A549 (cell line): ENCODE data around the gene GPR183.

Source experiments
- CHD2 ChIP-seq: fragments of 150-350 bp; IDR thresholded peaks from 2 replicates; pipeline ENCODE4 v1.6.1; 2014; ENCODE audit warnings: low read length; ENCODE audit not compliant: partially characterized antibody
- EP300 ChIP-seq, 2 experiments: fragments of >200 bp; sonication (Bioruptor Twin); formaldehyde crosslinking; IDR thresholded peaks; 2 replicates in 1 of 2; 3 replicates in 1 of 2; pipeline ENCODE4 v1.6.1; 2016 to 2017
- HOXB5 ChIP-seq: fragments of 250-450 bp; sonication (Bioruptor Pico); IDR thresholded peaks from 2 replicates; pipeline ENCODE4 v1.5.0; 2020; ENCODE audit warnings: mild to moderate bottlenecking, moderate library complexity
- JUN ChIP-seq, 2 experiments: fragments of >200 bp; sonication (Bioruptor Twin); formaldehyde crosslinking; IDR thresholded peaks; 2 replicates in 1 of 2; 3 replicates in 1 of 2; pipeline ENCODE4 v1.6.1; 2016 to 2017
- MAZ ChIP-seq: fragments of 150-350 bp; IDR thresholded peaks from 2 replicates; pipeline ENCODE4 v1.6.1; 2014; ENCODE audit warnings: antibody characterized with exemption, low read depth, low read length, borderline replicate concordance
- POLR2A ChIP-seq: IDR thresholded peaks from 2 replicates; pipeline ENCODE4 v1.6.1; 2012; ENCODE audit warnings: mild to moderate bottlenecking, low read length
- REST ChIP-seq: fragments of 200-600 bp; sonication (generic); IDR thresholded peaks from 2 replicates; pipeline ENCODE4 v1.6.1; 2016; ENCODE audit warnings: antibody characterized with exemption, mild to moderate bottlenecking, moderate library complexity
- USF2 ChIP-seq: fragments of 450-650 bp; IDR thresholded peaks from 2 replicates; pipeline ENCODE4 v1.6.1; 2014; ENCODE audit warnings: antibody characterized with exemption
- TF ChIP-seq, protein P1 (sequence below): fragments of >200 bp; sonication (Bioruptor Twin); formaldehyde crosslinking; IDR thresholded peaks from 3 replicates; pipeline ENCODE4 v1.5.1; 2016
- TF ChIP-seq, protein P2 (sequence below): IDR thresholded peaks from 2 replicates; pipeline ENCODE4 v1.6.1; 2012

DNA sequence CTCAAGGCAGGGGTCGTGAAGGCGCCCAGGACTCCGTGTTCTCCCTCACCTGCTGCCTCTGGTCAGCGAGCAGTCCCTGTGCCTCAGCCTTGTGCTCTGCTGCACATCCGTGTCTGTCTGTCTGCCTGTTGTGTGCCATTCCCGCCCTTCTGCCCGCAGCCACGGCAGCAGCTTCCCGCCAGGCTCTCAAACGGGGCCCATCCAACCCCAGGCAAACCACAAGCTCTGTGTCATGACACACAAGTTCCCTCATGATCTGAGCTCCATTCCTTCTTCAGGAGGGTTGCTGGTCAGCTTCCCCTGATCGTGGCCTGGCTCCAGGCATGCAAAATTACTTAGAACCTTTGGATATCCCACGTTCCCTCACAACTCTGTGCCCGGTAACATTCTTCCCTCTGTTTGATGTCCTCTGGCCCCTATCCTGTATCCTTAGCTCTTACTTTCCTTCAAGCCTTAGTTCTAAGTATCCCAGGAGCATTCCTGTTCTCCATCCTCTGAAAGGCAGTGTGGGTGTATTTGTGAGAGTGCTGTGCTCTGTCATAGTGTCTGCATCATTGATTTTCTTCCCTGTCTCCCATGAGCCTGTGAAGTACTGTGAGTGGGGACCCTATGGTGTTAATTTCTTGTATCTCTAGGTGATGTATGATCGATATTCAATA lies 3.2 kb downstream of the GPR183 start:
- TF ChIP-seq, protein P1, sequence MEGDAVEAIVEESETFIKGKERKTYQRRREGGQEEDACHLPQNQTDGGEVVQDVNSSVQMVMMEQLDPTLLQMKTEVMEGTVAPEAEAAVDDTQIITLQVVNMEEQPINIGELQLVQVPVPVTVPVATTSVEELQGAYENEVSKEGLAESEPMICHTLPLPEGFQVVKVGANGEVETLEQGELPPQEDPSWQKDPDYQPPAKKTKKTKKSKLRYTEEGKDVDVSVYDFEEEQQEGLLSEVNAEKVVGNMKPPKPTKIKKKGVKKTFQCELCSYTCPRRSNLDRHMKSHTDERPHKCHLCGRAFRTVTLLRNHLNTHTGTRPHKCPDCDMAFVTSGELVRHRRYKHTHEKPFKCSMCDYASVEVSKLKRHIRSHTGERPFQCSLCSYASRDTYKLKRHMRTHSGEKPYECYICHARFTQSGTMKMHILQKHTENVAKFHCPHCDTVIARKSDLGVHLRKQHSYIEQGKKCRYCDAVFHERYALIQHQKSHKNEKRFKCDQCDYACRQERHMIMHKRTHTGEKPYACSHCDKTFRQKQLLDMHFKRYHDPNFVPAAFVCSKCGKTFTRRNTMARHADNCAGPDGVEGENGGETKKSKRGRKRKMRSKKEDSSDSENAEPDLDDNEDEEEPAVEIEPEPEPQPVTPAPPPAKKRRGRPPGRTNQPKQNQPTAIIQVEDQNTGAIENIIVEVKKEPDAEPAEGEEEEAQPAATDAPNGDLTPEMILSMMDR, result no peak
- TF ChIP-seq POLR2A (no peak), EP300 (IDR thresholded peaks at IDR 0.05) (no peak), REST (no peak), HOXB5 (CRISPR knock-in tag) (no peak), JUN (IDR thresholded peaks at IDR 0.05) (no peak), USF2 (no peak), CHD2 (no peak), MAZ (no peak)
- TF ChIP-seq, protein P2, sequence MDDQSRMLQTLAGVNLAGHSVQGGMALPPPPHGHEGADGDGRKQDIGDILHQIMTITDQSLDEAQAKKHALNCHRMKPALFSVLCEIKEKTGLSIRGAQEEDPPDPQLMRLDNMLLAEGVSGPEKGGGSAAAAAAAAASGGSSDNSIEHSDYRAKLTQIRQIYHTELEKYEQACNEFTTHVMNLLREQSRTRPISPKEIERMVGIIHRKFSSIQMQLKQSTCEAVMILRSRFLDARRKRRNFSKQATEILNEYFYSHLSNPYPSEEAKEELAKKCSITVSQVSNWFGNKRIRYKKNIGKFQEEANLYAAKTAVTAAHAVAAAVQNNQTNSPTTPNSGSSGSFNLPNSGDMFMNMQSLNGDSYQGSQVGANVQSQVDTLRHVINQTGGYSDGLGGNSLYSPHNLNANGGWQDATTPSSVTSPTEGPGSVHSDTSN, result no peak
